Activated CD4-positive, alpha-beta memory T cell treated with anti-CD3 and anti-CD28 coated beads for 36 hours (primary cell): ENCODE measurements around the gene SH2D6. TPM values are rescaled to one million over a fixed set of nuclear protein-coding genes. Genes with fewer than 3 reads are reported as not detected.
"Not testable (repeated sequence)": the region's sequence is repeated elsewhere in the genome, so short reads cannot be mapped to it uniquely, and the experiment has no call there.

Source experiments
- CTCF ChIA-PET: fragments of 350-600 bp; sonication (Branson Sonifier 250); formaldehyde crosslinking; loops from one replicate; lab custom pipeline; 2021; ENCODE audit warnings: antibody characterized with exemption, inconsistent platforms; lab: Charles Lee
- POLR2A ChIA-PET: fragments of 350-600 bp; sonication (Branson Sonifier 250); formaldehyde crosslinking; loops from one replicate; lab custom pipeline; 2021; ENCODE audit warnings: antibody characterized with exemption; lab: Charles Lee
- DNase-seq: peaks from one replicate; pipeline ENCODE4 v3.0.0-alpha.2; 2020
- H3K27ac Mint-ChIP-seq: one replicate; pipeline ENCODE4 v1.8.0; 2021; ENCODE audit warnings: mixed read lengths
- H3K27me3 Mint-ChIP-seq: one replicate; pipeline ENCODE4 v1.8.0; 2021; ENCODE audit warnings: mixed read lengths
- H3K36me3 Mint-ChIP-seq: one replicate; pipeline ENCODE4 v1.8.0; 2021; ENCODE audit warnings: mixed read lengths
- H3K4me1 Mint-ChIP-seq: one replicate; pipeline ENCODE4 v1.8.0; 2021; ENCODE audit warnings: low read depth, mixed read lengths
- H3K4me3 Mint-ChIP-seq: one replicate; pipeline ENCODE4 v1.8.0; 2021; ENCODE audit warnings: mild to moderate bottlenecking, mixed read lengths
- H3K9me3 Mint-ChIP-seq: one replicate; pipeline ENCODE4 v1.8.0; 2021; ENCODE audit warnings: mixed read lengths
- intact Hi-C: fragments of 100-400 bp; cut with micrococcal nuclease; formaldehyde crosslinking; loops from one replicate; pipeline ENCODE4 v1.15.1; 2023
- total RNA-seq, 2 experiments: library from RNA; stranded (reverse); gene quantifications; one replicate each; pipeline ENCODE4 v1.2.3, GENCODE V29; 2021

The SH2D6 gene
- total RNA-seq, 2 experiments from 2014 or later = 0.65 to 1.4 TPM

GRCh38 chr2:85414421-85414759 lies 4.1 kb upstream of the SH2D6 start:
- CTCF ChIA-PET = interaction anchor here (1.9 kb wide), 1 partner anchor 137 kb away, joined by 9 read pairs; no protein-coding TSS in a partner anchor
- H3K4me3 Mint-ChIP-seq, H3K27ac Mint-ChIP-seq, H3K27me3 Mint-ChIP-seq, H3K9me3 Mint-ChIP-seq, H3K36me3 Mint-ChIP-seq, intact Hi-C loops, DNase-seq: not testable (repeated sequence)
- POLR2A ChIA-PET = interaction anchor here (0.9 kb wide), 1 partner anchor 132 kb away, joined by 5 read pairs; no protein-coding TSS in a partner anchor
- H3K4me1 Mint-ChIP-seq = peaks cover 30% of the 10 kb centered on the region

- ChIA-PET CTCF (interaction anchor here (1.9 kb wide), 1 partner anchor 136 kb away, joined by 9 read pairs; no protein-coding TSS in a partner anchor), POLR2A (interaction anchor here (0.9 kb wide), 1 partner anchor 131 kb away, joined by 5 read pairs; no protein-coding TSS in a partner anchor)
- no peak for DNase-seq
- H3K27me3 Mint-ChIP-seq = peaks cover 4% of the 10 kb centered on the region
- no peaks in the 10 kb centered on the region for H3K36me3 Mint-ChIP-seq
- H3K4me1 Mint-ChIP-seq = peaks cover 30% of the 10 kb centered on the region
- intact Hi-C loops = no loop called here
- no peaks in the 10 kb centered on the region for H3K9me3 Mint-ChIP-seq
- no peak overlapping the region for H3K4me3 Mint-ChIP-seq
- H3K27ac Mint-ChIP-seq = no peak overlapping the region
These were observed 3.6 kb upstream of the SH2D6 start for GRCh38 chr2:85414761-85415553.

GRCh38 chr2:85415980-85416650 lies 2.4 kb upstream of the SH2D6 start:
- H3K4me3 Mint-ChIP-seq = no peak overlapping the region
- DNase-seq = no peak
- no peaks in the 10 kb centered on the region for H3K9me3 Mint-ChIP-seq
- no peaks in the 10 kb centered on the region for H3K36me3 Mint-ChIP-seq
- ChIA-PET CTCF (no interaction called here), POLR2A (no interaction called here)
- intact Hi-C loops = no loop called here
- H3K4me1 Mint-ChIP-seq = peaks cover 26% of the 10 kb centered on the region
- H3K27me3 Mint-ChIP-seq = peaks cover 4% of the 10 kb centered on the region
- H3K27ac Mint-ChIP-seq = no peak overlapping the region

GRCh38 chr2:85419009-85419675 lies 628 bp downstream of the SH2D6 start:
- intact Hi-C loops = no loop called here
- ChIA-PET CTCF (interaction anchor here (0.6 to 8.0 kb wide), 12 partner anchors 9 to 257 kb away, joined by 3 to 328 read pairs (median 5); partner anchors contain the start of genes ELMOD3, MAT2A, RETSAT and TGOLN2), POLR2A (interaction anchor here (0.6 to 3.9 kb wide), 16 partner anchors 10 to 237 kb away, joined by 3 to 58 read pairs (median 6); partner anchors contain the start of genes C2orf68, ELMOD3, MAT2A and RETSAT)
- Mint-ChIP-seq H3K36me3 (no peaks in the 10 kb centered on the region), H3K4me3 (peak overlapping the region; percentile 93), H3K27ac (peak overlapping the region; percentile 96), H3K9me3 (no peaks in the 10 kb centered on the region), H3K27me3 (no peaks in the 10 kb centered on the region), H3K4me1 (peaks cover 21% of the 10 kb centered on the region)
- DNase-seq = peak; percentile 19

- Mint-ChIP-seq H3K4me1 (peaks cover 18% of the 10 kb centered on the region), H3K27me3 (no peaks in the 10 kb centered on the region), H3K27ac (peak overlapping the region; percentile 64), H3K36me3 (no peaks in the 10 kb centered on the region), H3K9me3 (no peaks in the 10 kb centered on the region), H3K4me3 (peak overlapping the region; percentile 53)
- peak; percentile 95 for DNase-seq
- ChIA-PET POLR2A (interaction anchor here (1.3 to 3.9 kb wide), 8 partner anchors 9 to 131 kb away, joined by 4 to 58 read pairs (median 15); partner anchors contain the start of genes MAT2A and TGOLN2), CTCF (interaction anchor here (0.6 to 8.0 kb wide), 19 partner anchors 8 to 443 kb away, joined by 3 to 328 read pairs (median 4); partner anchors contain the start of genes ELMOD3, MAT2A, RETSAT and RNF181)
- intact Hi-C loops = loop anchor here (1.0 to 2.0 kb wide), 6 partner anchors 18 to 286 kb away; partner anchors contain the start of genes RNF181 and USP39
These were observed 2.2 kb downstream of the SH2D6 start for GRCh38 chr2:85420536-85421259.

- H3K27me3 Mint-ChIP-seq = no peaks in the 10 kb centered on the region
- no peak for DNase-seq
- peaks cover 18% of the 10 kb centered on the region for H3K4me1 Mint-ChIP-seq
- intact Hi-C loops = loop anchor here (2.0 kb wide), 4 partner anchors 17 to 285 kb away; partner anchors contain the start of gene USP39
- ChIA-PET CTCF (interaction anchor here (0.6 to 8.0 kb wide), 12 partner anchors 9 to 394 kb away, joined by 3 to 328 read pairs (median 6); partner anchors contain the start of genes MAT2A and RNF181), POLR2A (interaction anchor here (3.2 to 3.9 kb wide), 2 partner anchors 17 to 117 kb away, joined by 22 to 58 read pairs; partner anchors contain the start of gene MAT2A)
- H3K4me3 Mint-ChIP-seq = no peak overlapping the region
- no peaks in the 10 kb centered on the region for H3K36me3 Mint-ChIP-seq
- H3K9me3 Mint-ChIP-seq = no peaks in the 10 kb centered on the region
- H3K27ac Mint-ChIP-seq = no peak overlapping the region
These were observed 3.0 kb downstream of the SH2D6 start for GRCh38 chr2:85421260-85422071.

GRCh38 chr2:85422072-85422457 lies 3.6 kb downstream of the SH2D6 start:
- H3K27ac Mint-ChIP-seq = no peak overlapping the region
- no peaks in the 10 kb centered on the region for H3K27me3 Mint-ChIP-seq
- intact Hi-C loops = no loop called here
- H3K4me1 Mint-ChIP-seq = peaks cover 18% of the 10 kb centered on the region
- H3K4me3 Mint-ChIP-seq = no peak overlapping the region
- no peaks in the 10 kb centered on the region for H3K36me3 Mint-ChIP-seq
- DNase-seq = no peak
- ChIA-PET POLR2A (no interaction called here), CTCF (interaction anchor here (1.2 to 8.0 kb wide), 6 partner anchors 10 to 215 kb away, joined by 3 to 328 read pairs (median 16); partner anchors contain the start of gene MAT2A)
- H3K9me3 Mint-ChIP-seq = no peaks in the 10 kb centered on the region

GRCh38 chr2:85423525-85423924 lies 5.0 kb downstream of the SH2D6 start:
- no peaks in the 10 kb centered on the region for H3K9me3 Mint-ChIP-seq
- intact Hi-C loops = no loop called here
- DNase-seq = no peak
- no peaks in the 10 kb centered on the region for H3K27me3 Mint-ChIP-seq
- H3K4me1 Mint-ChIP-seq = peaks cover 15% of the 10 kb centered on the region
- H3K4me3 Mint-ChIP-seq = no peak overlapping the region
- H3K27ac Mint-ChIP-seq = no peak overlapping the region
- ChIA-PET CTCF (interaction anchor here (8.0 kb wide), 1 partner anchor 128 kb away, joined by 328 read pairs; no protein-coding TSS in a partner anchor), POLR2A (interaction anchor here (1.3 kb wide), 1 partner anchor 125 kb away, joined by 3 read pairs; no protein-coding TSS in a partner anchor)
- no peaks in the 10 kb centered on the region for H3K36me3 Mint-ChIP-seq

- H3K4me1 Mint-ChIP-seq = peaks cover 3% of the 10 kb centered on the region
- no peak overlapping the region for H3K4me3 Mint-ChIP-seq
- no peaks in the 10 kb centered on the region for H3K27me3 Mint-ChIP-seq
- intact Hi-C loops = no loop called here
- POLR2A ChIA-PET = interaction anchor here (1.0 kb wide), 1 partner anchor 114 kb away, joined by 3 read pairs; the partner anchor contains the start of gene MAT2A
- no peak for DNase-seq
- no peak overlapping the region for H3K27ac Mint-ChIP-seq
- CTCF ChIA-PET = no interaction called here
- no peaks in the 10 kb centered on the region for H3K9me3 Mint-ChIP-seq
- H3K36me3 Mint-ChIP-seq = no peaks in the 10 kb centered on the region
These were observed 7.1 kb downstream of the SH2D6 start for GRCh38 chr2:85425588-85425987.

GRCh38 chr2:85427300-85427835 lies 8.9 kb downstream of the SH2D6 start:
- DNase-seq = no peak
- ChIA-PET CTCF (interaction anchor here (1.4 to 2.6 kb wide), 2 partner anchors 8 to 10 kb away, joined by 4 to 13 read pairs; partner anchors contain the start of gene SH2D6), POLR2A (no interaction called here)
- no peaks in the 10 kb centered on the region for H3K27me3 Mint-ChIP-seq
- H3K36me3 Mint-ChIP-seq = no peaks in the 10 kb centered on the region
- intact Hi-C loops = no loop called here
- no peak overlapping the region for H3K4me3 Mint-ChIP-seq
- H3K4me1 Mint-ChIP-seq = no peaks in the 10 kb centered on the region
- no peaks in the 10 kb centered on the region for H3K9me3 Mint-ChIP-seq
- H3K27ac Mint-ChIP-seq = no peak overlapping the region
